ENCODE measurements around the gene CCL19.

The CCL19 gene

DNA sequence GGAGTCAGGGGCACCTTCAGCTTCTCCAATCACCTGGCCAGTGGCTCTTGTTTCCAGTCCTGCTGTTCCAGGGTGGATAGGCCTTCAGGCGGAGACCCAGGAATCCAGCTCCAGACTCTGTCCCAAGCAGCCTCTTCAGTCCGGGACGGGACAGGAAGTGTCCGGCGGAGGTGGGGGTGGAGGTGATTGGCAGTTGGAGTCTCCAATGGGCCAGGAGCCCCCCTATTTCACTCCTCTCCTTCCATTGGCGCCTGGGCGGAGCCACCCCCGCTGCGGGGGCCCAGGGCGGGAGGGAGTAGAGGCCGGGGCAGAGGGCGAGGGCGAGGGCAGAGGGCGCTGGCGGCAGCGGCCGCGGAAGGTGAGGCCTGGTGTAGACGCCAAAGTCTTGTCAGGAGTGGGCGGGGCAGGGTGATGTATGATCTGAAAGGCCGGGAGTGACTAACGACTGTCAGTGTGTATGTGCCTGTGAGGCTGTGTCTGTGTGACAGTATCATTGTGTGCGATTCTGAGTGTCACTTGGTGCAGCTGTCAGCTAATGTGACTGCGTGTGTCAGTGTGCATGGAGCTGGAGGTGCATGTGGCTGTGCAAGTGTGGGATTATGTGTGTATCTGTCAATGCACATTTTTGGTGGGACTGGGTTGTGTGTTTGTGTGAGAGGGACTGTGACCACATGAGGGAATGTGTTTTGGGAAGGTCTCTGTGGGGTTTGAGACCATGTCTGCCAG is 39.0 kb downstream of the CCL19 start, which contains the start of gene IL11RA:
Gene IL11RA (plus strand): TSS at position 310 of the 726 bp plus-strand sequence. CDS start 3,033 bp downstream, outside the sequence.
- H3K4me1 ChIP-seq (ENCODE audit: insufficient read depth, insufficient read length): peaks cover 34% of the 10 kb centered on the region
- H3K4me3 ChIP-seq (ENCODE audit: insufficient read length, low read depth): peak within 1 kb of the TSS; percentile 45
- peak; percentile 85 for DNase-seq (ENCODE audit: low read depth, low spot score)
- H3K9ac ChIP-seq (ENCODE audit: insufficient read length, low read depth): peak within 1 kb of the TSS; percentile 77
- TF ChIP-seq SUZ12 (IDR thresholded peaks at IDR 0.05; ENCODE audit: extremely low read depth, insufficient read depth, insufficient read length) (no peak), YY1 (IDR thresholded peaks at IDR 0.05; ENCODE audit: insufficient read depth, insufficient read length) (no peak), ZNF274 (IDR thresholded peaks at IDR 0.05; ENCODE audit: low read depth, low read length) (no peak)
- H3K9me3 ChIP-seq (ENCODE audit: insufficient read depth, low read length): no peaks in the 10 kb centered on the region
- H3K36me3 ChIP-seq (ENCODE audit: insufficient read depth, insufficient read length, low read length): peaks cover 39% of the 10 kb centered on the region
- no peaks in the 10 kb centered on the region for H3K27me3 ChIP-seq (ENCODE audit: insufficient read depth, insufficient read length)

DNA sequence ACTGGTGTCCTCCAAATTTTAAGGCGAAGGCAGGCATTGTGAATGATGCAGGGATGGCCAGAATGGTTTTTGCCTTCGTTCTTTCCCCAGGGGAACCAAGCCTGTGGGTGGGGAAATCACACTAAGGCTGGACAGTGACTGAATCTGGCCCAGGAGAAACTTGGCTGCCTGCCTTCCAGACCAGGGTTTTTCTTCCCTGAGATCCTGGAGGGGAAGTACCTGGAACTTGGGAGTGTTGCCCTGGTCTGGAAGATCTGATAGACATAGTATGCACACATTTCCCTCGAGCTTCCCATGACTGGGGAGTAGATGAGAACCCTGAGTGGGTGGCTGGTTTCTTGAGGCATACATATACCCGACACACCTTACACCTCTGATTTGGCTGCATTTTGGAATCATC is 39.8 kb downstream of the CCL19 start:
- H3K27me3 ChIP-seq (ENCODE audit: insufficient read depth, insufficient read length): no peaks in the 10 kb centered on the region
- H3K36me3 ChIP-seq (ENCODE audit: insufficient read depth, insufficient read length, low read length): peaks cover 39% of the 10 kb centered on the region
- TF ChIP-seq YY1 (IDR thresholded peaks at IDR 0.05; ENCODE audit: insufficient read depth, insufficient read length) (no peak), ZNF274 (IDR thresholded peaks at IDR 0.05; ENCODE audit: low read depth, low read length) (no peak), SUZ12 (IDR thresholded peaks at IDR 0.05; ENCODE audit: extremely low read depth, insufficient read depth, insufficient read length) (no peak)
- peaks cover 34% of the 10 kb centered on the region for H3K4me1 ChIP-seq (ENCODE audit: insufficient read depth, insufficient read length)
- no peaks in the 10 kb centered on the region for H3K9me3 ChIP-seq (ENCODE audit: insufficient read depth, low read length)
- DNase-seq (ENCODE audit: low read depth, low spot score): no peak
- H3K4me3 ChIP-seq (ENCODE audit: insufficient read length, low read depth): peak overlapping the region; percentile 45
- peak overlapping the region; percentile 67 for H3K9ac ChIP-seq (ENCODE audit: insufficient read length, low read depth)

DNA sequence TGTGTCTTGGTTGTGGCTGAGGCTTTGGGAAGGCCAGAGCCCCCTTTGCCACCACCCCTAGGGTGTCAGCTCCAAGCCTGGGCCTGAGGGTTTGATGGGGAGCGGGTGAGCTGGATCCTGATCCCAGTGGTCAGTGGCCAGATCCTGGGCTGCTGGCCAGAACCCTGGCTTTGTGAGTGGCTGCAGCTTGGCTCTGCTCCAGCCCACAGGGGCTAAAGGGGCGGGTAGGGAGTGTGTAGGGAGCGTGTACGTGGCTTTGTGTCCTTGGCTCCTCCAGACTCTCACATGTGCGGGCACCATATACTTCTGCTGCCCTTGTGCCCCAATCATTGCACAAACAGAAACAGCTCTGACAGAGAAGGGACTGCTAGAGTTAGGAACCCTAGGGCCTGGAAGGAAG is 40.3 kb downstream of the CCL19 start:
- no peak for TF ChIP-seq ZNF274 (IDR thresholded peaks at IDR 0.05; ENCODE audit: low read depth, low read length)
- TF ChIP-seq YY1 (IDR thresholded peaks at IDR 0.05; ENCODE audit: insufficient read depth, insufficient read length): no peak
- H3K27me3 ChIP-seq (ENCODE audit: insufficient read depth, insufficient read length): no peaks in the 10 kb centered on the region
- no peak for DNase-seq (ENCODE audit: low read depth, low spot score)
- H3K9ac ChIP-seq (ENCODE audit: insufficient read length, low read depth): peak overlapping the region; percentile 67
- no peaks in the 10 kb centered on the region for H3K9me3 ChIP-seq (ENCODE audit: insufficient read depth, low read length)
- H3K4me3 ChIP-seq (ENCODE audit: insufficient read length, low read depth): no peak overlapping the region
- H3K4me1 ChIP-seq (ENCODE audit: insufficient read depth, insufficient read length): peaks cover 34% of the 10 kb centered on the region
- H3K36me3 ChIP-seq (ENCODE audit: insufficient read depth, insufficient read length, low read length): peaks cover 39% of the 10 kb centered on the region

GRCh38 chr9:34648673-34649072 is 42.4 kb downstream of the CCL19 start:
- Histone ChIP-seq H3K4me3 (ENCODE audit: insufficient read length, low read depth) (no peak overlapping the region), H3K36me3 (ENCODE audit: insufficient read depth, insufficient read length, low read length) (peaks cover 39% of the 10 kb centered on the region), H3K27me3 (ENCODE audit: insufficient read depth, insufficient read length) (no peaks in the 10 kb centered on the region), H3K4me1 (ENCODE audit: insufficient read depth, insufficient read length) (peaks cover 30% of the 10 kb centered on the region), H3K9ac (ENCODE audit: insufficient read length, low read depth) (no peak overlapping the region), H3K9me3 (ENCODE audit: insufficient read depth, low read length) (no peaks in the 10 kb centered on the region)
- no peak for DNase-seq (ENCODE audit: low read depth, low spot score)
- TF ChIP-seq SUZ12 (IDR thresholded peaks at IDR 0.05; ENCODE audit: extremely low read depth, insufficient read depth, insufficient read length) (no peak), YY1 (IDR thresholded peaks at IDR 0.05; ENCODE audit: insufficient read depth, insufficient read length) (no peak), ZNF274 (IDR thresholded peaks at IDR 0.05; ENCODE audit: low read depth, low read length) (no peak)

DNA sequence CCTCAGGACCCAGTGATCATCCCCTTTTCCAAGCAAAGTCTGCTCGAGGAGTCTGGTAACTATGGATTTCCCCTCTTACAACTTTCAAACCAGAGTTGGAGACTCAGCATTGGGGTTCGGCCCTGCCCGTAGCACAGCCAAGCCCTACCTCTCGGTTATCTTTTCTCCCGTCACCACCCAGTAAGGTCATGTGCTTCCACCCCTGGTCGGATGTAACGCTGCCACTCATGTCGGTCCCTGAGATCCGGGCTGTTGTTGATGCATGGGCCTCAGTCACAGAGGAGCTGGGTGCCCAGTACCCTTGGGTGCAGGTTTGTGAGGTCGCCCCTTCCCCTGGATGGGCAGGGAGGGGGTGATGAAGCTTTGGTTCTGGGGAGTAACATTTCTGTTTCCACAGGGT is 43.4 kb downstream of the CCL19 start:
- peaks cover 21% of the 10 kb centered on the region for H3K4me1 ChIP-seq (ENCODE audit: insufficient read depth, insufficient read length)
- no peaks in the 10 kb centered on the region for H3K27me3 ChIP-seq (ENCODE audit: insufficient read depth, insufficient read length)
- peak overlapping the region; percentile 78 for H3K4me3 ChIP-seq (ENCODE audit: insufficient read length, low read depth)

DNA sequence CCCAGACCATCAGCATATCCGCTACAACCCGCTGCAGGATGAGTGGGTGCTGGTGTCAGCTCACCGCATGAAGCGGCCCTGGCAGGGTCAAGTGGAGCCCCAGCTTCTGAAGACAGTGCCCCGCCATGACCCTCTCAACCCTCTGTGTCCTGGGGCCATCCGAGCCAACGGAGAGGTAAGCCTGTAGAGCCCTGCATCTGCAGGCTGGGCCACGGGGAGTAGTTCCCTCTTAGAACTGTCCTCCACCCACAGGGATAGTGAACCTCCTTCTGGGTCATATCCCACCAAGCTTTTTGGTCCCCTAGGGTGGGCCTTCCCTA is 44.0 kb downstream of the CCL19 start:
- no peak for TF ChIP-seq ZNF274 (IDR thresholded peaks at IDR 0.05; ENCODE audit: low read depth, low read length)
- no peak for TF ChIP-seq YY1 (IDR thresholded peaks at IDR 0.05; ENCODE audit: insufficient read depth, insufficient read length)
- no peak for TF ChIP-seq SUZ12 (IDR thresholded peaks at IDR 0.05; ENCODE audit: extremely low read depth, insufficient read depth, insufficient read length)

More for the DNA sequence above, 43.4 kb downstream of the CCL19 start:
- Histone ChIP-seq H3K9me3 (ENCODE audit: insufficient read depth, low read length) (no peaks in the 10 kb centered on the region), H3K36me3 (ENCODE audit: insufficient read depth, insufficient read length, low read length) (peaks cover 39% of the 10 kb centered on the region), H3K9ac (ENCODE audit: insufficient read length, low read depth) (peak overlapping the region; percentile 92)
- DNase-seq (ENCODE audit: low read depth, low spot score): no peak
- TF ChIP-seq SUZ12 (IDR thresholded peaks at IDR 0.05; ENCODE audit: extremely low read depth, insufficient read depth, insufficient read length) (no peak), YY1 (IDR thresholded peaks at IDR 0.05; ENCODE audit: insufficient read depth, insufficient read length) (no peak), ZNF274 (IDR thresholded peaks at IDR 0.05; ENCODE audit: low read depth, low read length) (no peak)

GRCh38 chr9:34646211-34647083 is 44.6 kb downstream of the CCL19 start, which contains the start of gene GALT:
TSS of gene GALT (plus strand) at chr9:34646675. CDS start at chr9:34646705, 30 bp downstream.
- no peaks in the 10 kb centered on the region for H3K9me3 ChIP-seq (ENCODE audit: insufficient read depth, low read length)
- TF ChIP-seq YY1 (IDR thresholded peaks at IDR 0.05; ENCODE audit: insufficient read depth, insufficient read length): no peak
- no peak for TF ChIP-seq ZNF274 (IDR thresholded peaks at IDR 0.05; ENCODE audit: low read depth, low read length)
- TF ChIP-seq SUZ12 (IDR thresholded peaks at IDR 0.05; ENCODE audit: extremely low read depth, insufficient read depth, insufficient read length): no peak
- DNase-seq (ENCODE audit: low read depth, low spot score): peak; percentile 84

More for the DNA sequence above, 44.0 kb downstream of the CCL19 start:
- Histone ChIP-seq H3K9me3 (ENCODE audit: insufficient read depth, low read length) (no peaks in the 10 kb centered on the region), H3K4me1 (ENCODE audit: insufficient read depth, insufficient read length) (peaks cover 16% of the 10 kb centered on the region), H3K36me3 (ENCODE audit: insufficient read depth, insufficient read length, low read length) (peaks cover 39% of the 10 kb centered on the region), H3K4me3 (ENCODE audit: insufficient read length, low read depth) (peak overlapping the region; percentile 78), H3K27me3 (ENCODE audit: insufficient read depth, insufficient read length) (no peaks in the 10 kb centered on the region), H3K9ac (ENCODE audit: insufficient read length, low read depth) (peak overlapping the region; percentile 92)
- DNase-seq (ENCODE audit: low read depth, low spot score): no peak

More at GRCh38 chr9:34646211-34647083, 44.6 kb downstream of the CCL19 start, which contains the start of gene GALT:
- H3K4me3 ChIP-seq (ENCODE audit: insufficient read length, low read depth): peak within 1 kb of the TSS; percentile 78
- no peaks in the 10 kb centered on the region for H3K27me3 ChIP-seq (ENCODE audit: insufficient read depth, insufficient read length)
- H3K36me3 ChIP-seq (ENCODE audit: insufficient read depth, insufficient read length, low read length): peaks cover 39% of the 10 kb centered on the region
- H3K4me1 ChIP-seq (ENCODE audit: insufficient read depth, insufficient read length): peaks cover 16% of the 10 kb centered on the region
- H3K9ac ChIP-seq (ENCODE audit: insufficient read length, low read depth): peak within 1 kb of the TSS; percentile 92
